Measurements from ENCODE around the gene BHLHE23.

BHLHE23 gene

GRCh38 chr20:63006540-63007359 lies at the start of gene BHLHE23:
BHLHE23 (minus strand) TSS chr20:63006964; CDS start chr20:63006774, 190 bp downstream.
- no peak for DNase-seq (ENCODE audit: low read depth)
- TF ChIP-seq CTCF (conservative IDR thresholded peaks at IDR 0.05; ENCODE audit: low read depth, low read length) = no peak
- H3K4me3 ChIP-seq (ENCODE audit: low read length) = no peak within 1 kb of the TSS

GRCh38 chr20:63055575-63056235 lies 48.9 kb upstream of the BHLHE23 start:
- no peak for DNase-seq (ENCODE audit: low read depth)

GRCh38 chr20:63054681-63055240 lies 48.0 kb upstream of the BHLHE23 start:
- no peak for DNase-seq (ENCODE audit: low read depth)
- TF ChIP-seq CTCF (conservative IDR thresholded peaks at IDR 0.05; ENCODE audit: low read depth, low read length) = no peak
- no peak overlapping the region for H3K4me3 ChIP-seq (ENCODE audit: low read length)

More at GRCh38 chr20:63055575-63056235, 48.9 kb upstream of the BHLHE23 start:
- H3K4me3 ChIP-seq (ENCODE audit: low read length) = no peak overlapping the region
- TF ChIP-seq CTCF (conservative IDR thresholded peaks at IDR 0.05; ENCODE audit: low read depth, low read length) = no peak

GRCh38 chr20:63054103-63054474 lies 47.3 kb upstream of the BHLHE23 start:
- TF ChIP-seq CTCF (conservative IDR thresholded peaks at IDR 0.05; ENCODE audit: low read depth, low read length) = no peak
- no peak for DNase-seq (ENCODE audit: low read depth)
- no peak overlapping the region for H3K4me3 ChIP-seq (ENCODE audit: low read length)

GRCh38 chr20:63053432-63054102 lies 46.8 kb upstream of the BHLHE23 start:
- H3K4me3 ChIP-seq (ENCODE audit: low read length) = no peak overlapping the region
- no peak for TF ChIP-seq CTCF (conservative IDR thresholded peaks at IDR 0.05; ENCODE audit: low read depth, low read length)
- no peak for DNase-seq (ENCODE audit: low read depth)

GRCh38 chr20:63052571-63053431 lies 46.0 kb upstream of the BHLHE23 start:
- TF ChIP-seq CTCF (conservative IDR thresholded peaks at IDR 0.05; ENCODE audit: low read depth, low read length) = no peak
- no peak for DNase-seq (ENCODE audit: low read depth)
- no peak overlapping the region for H3K4me3 ChIP-seq (ENCODE audit: low read length)

Measured in retinal pigment epithelial cell (primary cell).